Astrocyte of the hippocampus (primary cell): Measurements from ENCODE around the gene CCDC57.
"Not testable (repeated sequence)": the region's sequence is repeated elsewhere in the genome, so short reads cannot be mapped to it uniquely, and the experiment has no call there.

Experiments
- DNase-seq: peaks from one replicate; pipeline ENCODE4 v3.0.0; 2011; ENCODE audit warnings: low read depth, low spot score

Gene CCDC57

GRCh38 chr17:82212331-82213250 is at the start of gene CCDC57:
Gene CCDC57 (minus strand): TSS chr17:82212842. CDS start chr17:82201944, 10,898 bp downstream.
- peak; percentile 93 for DNase-seq

DNA sequence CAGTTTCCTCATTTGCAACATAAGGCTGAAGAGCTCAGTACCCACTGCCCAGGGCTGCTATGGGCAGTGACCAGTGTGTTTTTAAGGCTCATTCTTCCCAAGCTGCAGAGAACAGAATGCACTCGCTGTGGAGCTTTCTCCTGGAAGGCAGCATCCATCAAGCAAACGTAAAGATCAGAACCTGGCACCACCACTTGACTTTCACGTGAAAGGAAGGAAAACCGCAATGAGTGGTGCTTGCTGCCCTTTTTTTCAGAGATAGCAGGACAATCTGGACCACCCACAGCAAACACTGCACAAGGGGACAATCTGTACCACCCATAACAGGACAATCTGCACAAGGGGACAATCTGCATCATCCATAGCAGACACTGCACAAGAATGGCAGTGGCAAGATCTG is 49.7 kb upstream of the CCDC57 start:
- DNase-seq: no peak

- DNase-seq: not testable (repeated sequence)
These were observed 47.6 kb upstream of the CCDC57 start for GRCh38 chr17:82259972-82260961.

GRCh38 chr17:82258555-82258954 is 45.9 kb upstream of the CCDC57 start:
- no peak for DNase-seq

DNA sequence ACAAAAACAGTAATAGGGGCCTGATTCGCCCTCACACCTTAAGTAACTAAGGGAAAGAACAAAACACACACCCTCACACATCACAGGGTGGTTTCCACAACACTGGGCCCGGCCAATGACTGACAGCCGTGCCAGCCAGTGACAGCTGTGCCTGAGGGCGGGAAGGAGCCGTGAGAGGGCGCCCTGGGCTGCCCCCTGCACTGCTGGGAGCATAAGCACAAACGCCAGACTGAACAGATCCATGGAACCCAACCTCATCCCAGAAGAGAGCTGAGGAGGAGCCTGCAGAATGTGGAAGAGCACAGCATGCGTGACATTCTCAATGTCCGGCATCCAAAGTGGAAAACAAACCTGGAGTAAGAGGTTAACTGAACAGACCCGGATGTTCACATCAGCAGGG is 44.8 kb upstream of the CCDC57 start:
- DNase-seq: peak; percentile 65

DNA sequence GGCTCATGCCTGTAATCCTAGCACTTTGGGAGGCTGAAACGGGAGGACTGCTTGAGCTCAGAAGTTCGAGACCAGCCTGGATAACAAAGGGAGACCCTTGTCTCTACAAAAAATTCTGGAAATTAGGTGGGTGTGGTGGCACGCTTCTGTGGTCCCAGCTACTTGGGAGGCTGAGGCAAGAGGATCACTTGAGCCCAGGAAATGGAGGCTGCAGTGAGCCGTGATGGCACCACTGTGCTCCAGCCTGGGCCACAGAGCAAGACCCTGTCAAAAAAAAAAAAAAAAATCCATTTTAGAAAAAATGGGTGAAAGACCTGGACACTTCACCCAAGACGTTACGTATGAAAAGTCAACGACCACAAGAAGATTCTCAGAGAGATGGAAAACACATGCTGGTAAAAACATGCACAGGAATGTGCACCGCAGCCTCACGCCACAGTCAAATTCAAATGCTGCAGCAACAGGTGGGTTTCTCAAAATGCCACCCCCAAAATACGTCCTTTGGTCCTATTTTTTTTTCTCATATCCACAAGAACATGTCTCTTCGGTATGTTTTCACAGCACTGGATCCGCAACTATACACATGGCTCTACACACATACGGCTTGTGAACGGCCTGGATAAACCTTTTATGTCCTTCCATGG is 43.7 kb upstream of the CCDC57 start:
- no peak for DNase-seq

DNA sequence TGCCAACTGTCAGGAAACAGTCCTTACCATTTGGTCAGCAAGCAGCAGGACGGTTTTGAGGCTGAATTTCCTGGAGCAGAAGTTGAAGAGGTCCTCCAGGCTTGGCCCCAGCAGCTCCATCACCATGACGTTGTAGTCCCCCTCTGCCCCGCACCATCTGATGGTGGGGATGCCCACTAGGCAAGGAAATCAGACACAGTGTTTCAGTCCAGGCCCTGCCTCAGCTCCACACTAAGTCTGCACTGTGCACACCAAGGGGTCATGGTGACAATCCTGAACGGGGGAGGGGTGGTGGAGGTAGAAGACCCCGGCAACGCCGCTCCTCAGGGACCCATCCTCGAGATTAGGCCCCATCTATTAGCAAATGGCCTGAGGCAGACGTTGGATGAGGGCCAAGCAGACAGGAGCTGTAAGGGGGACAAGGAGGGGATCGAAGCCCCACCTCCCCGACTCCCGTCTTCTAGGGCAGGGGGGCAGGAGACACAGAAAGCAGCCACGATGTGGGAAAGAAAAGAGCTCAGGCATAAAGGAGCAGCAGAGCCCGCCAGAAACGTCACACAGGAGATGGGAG is 42.8 kb upstream of the CCDC57 start:
- DNase-seq: no peak

DNA sequence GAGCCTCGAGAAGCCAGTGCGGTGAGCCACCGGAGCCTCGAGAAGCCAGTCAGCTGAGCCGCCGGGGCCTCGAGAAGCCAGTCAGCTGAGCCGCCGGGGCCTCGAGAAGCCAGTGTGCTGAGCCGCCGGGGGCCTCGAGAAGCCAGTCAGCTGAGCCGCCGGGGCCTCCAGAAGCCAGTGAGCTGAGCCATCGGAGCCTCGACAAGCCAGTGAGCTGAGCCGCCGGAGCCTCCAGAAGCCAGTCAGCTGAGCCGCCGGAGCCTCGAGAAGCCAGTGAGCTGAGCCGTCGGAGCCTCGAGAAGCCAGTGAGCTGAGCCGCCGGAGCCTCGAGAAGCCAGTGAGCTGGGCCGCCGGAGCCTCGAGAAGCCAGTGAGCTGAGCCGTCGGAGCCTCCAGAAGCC is 42.1 kb upstream of the CCDC57 start:
- not testable (repeated sequence) for DNase-seq

DNA sequence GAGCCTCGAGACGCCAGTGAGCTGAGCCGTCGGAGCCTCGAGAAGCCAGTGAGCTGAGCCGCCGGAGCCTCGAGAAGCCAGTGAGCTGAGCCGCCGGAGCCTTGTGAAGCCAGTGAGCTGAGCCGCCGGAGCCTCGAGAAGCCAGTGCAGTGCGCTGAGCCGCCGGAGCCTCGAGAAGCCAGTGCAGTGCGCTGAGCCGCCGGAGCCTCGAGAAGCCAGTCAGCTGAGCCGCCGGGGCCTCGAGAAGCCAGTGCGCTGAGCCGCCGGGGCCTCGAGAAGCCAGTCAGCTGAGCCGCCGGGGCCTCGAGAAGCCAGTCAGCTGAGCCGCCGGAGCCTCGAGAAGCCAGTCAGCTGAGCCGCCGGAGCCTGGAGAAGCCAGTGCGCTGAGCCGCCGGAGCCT is 41.5 kb upstream of the CCDC57 start:
- DNase-seq: not testable (repeated sequence)

GRCh38 chr17:82253179-82253544 is 40.5 kb upstream of the CCDC57 start:
- DNase-seq: no peak

- no peak for DNase-seq
These were observed 40.0 kb upstream of the CCDC57 start for GRCh38 chr17:82252511-82253178.

- DNase-seq: no peak
These were observed 38.3 kb upstream of the CCDC57 start for GRCh38 chr17:82250868-82251500.

DNA sequence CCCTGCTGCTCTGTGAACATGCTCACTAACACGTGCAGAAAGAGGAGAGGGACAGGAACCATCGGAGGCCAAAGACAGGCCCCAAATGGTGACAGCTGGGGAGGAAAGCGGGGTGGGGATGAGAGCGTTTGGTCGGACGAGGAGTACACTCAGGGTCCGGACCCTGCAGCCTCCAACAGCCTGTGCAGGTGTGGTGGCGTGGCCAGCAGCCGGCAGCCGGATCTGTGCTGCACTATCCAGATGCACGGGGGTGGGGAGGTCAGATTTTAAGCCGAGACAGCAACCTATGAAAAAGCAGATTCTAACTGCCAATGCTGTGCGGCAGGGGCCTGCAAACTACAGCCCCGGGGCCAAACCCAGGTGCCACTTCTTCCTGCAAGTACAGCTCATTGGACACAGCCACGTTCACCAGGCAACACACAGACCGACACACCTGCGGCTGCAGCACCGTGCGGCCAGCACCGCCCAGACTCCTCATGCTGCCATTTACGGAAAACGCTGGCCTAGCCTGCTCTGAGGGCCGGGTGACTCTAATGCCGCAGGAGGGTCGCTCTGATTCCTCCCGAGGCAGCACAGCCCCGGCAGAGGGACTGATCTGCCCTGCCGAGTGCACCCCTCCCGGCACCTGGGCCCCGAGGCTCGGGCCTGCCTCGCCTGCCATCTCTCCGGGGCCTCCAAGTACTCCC is 37.4 kb upstream of the CCDC57 start:
- no peak for DNase-seq

GRCh38 chr17:82248815-82249674 is 36.4 kb upstream of the CCDC57 start:
- DNase-seq: no peak

DNA sequence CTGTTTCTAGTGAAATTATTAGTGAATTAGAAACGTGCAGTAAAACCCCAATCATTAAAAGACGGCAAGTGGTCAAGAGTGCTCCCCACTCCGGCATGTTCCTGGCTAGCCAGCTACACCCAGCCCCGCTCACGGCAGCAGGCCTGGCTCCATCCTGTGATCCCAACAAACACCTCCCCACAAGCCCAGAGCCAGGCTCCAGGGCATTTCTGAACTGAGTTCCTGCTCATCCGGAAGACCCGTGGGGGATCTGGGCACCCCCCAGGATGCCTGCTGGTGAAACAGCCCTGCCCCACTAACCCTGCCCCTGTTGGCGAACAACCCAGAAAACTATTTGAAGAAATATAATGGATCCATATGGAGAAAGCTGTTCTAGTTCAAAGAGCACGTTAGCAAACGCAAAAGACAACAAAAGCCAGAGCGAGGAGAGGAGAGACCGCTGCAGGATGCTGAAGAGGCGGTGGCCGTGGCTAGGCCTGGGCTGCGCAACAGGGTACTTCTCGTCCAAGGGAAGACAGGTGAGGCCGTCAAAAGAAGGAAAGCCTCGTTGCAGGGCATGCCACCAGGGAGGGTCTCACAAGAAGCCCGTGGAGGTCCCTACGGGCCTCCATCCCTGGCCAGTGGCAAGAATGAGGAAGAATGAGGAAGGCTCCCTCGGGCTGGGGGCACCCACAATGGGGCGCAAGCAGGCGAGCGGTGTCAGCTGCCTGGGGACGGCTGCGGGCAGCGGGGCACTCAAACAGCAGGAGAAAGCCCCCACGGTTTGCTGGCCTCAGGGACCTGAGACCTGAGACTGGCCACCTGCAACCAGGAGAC is 35.4 kb upstream of the CCDC57 start:
- DNase-seq: no peak

DNA sequence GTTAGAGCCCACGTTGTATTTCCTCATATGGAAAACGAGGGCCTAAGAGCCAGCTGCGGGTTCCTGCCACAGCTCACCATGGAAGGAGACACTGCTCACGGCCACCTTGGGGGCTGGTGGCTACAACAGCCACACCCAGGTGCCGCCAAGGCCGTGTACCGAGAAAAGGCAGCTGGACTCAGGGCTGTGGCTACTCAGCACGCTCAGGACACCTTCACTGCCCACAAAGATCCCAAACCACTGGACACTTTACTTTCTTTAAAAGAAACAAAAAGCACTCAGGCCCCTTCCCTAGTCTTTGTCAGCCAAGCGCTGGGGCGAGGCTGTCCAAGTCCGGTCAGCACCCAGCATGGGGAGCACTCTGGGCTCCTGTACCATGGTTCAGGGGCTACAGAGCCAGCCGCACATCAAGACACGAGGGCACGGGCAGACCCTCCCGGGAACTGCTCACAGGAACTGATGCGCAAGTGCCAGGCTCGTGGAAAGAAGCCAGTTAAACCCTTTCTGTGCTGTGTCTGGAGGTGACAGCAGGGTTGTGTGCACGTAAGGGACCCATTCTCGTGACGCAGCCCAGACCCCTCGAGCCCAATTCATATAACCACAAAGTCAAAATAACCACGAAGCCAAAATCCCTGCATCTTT is 34.7 kb upstream of the CCDC57 start:
- no peak for DNase-seq

DNA sequence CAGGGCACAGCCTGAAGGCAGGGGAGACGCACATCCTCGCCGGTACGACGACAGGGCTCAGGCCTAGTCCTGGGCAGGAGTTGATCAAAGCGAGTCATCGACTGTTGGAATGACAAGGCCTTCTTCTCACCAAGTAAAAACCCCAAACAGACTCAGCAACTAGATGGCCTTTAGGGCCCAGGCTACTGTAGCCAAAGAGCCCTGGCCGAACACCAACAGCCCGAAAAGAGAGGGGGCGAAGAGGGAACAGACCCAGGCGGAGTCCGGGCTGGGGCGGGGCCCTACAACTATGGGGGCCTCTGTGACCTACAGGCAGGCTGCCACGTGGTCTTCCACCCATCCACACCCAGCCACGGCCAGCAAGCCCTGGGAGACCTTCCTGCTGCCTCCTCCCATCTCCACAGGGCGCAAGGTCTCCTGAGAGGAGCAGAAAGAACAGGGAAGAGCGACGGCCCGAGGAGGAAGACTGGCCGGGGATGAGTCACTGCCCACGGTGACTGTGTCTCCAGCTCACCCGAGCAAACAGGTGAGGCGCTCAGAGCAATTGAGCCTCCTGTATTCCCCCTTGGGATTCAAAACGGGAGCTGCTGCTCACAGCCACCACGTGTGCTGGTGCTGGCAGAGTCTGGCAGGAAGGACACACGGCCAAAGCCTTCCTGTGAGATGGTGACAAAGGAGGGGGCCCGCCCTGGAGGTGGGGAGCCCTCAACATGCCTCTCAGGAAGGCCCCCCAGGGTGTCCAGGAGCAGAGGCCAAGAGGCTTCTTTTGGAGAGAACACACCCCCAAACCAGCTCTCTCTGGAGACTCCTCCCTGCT is 33.9 kb upstream of the CCDC57 start:
- peak; percentile 60 for DNase-seq
